HG02571 (cell line): ENCODE measurements around the gene ZRANB1.

Experiments
- ATAC-seq: cut with Tn5 transposase; IDR thresholded peaks from one replicate; pipeline ENCODE4 v1.9.1; 2021; ENCODE audit warnings: mild to moderate bottlenecking, moderate library complexity; ENCODE audit not compliant: unreplicated experiment

Gene ZRANB1

GRCh38 chr10:124993345-124993708, 51.4 kb downstream of the ZRANB1 start:
- ATAC-seq = no peak

- ATAC-seq = no peak
Observed at GRCh38 chr10:124993736-124994451, 52.0 kb downstream of the ZRANB1 start.

GRCh38 chr10:124994573-124995473, 52.9 kb downstream of the ZRANB1 start:
- ATAC-seq = no peak

- no peak for ATAC-seq
Observed at GRCh38 chr10:124995605-124996004, 53.7 kb downstream of the ZRANB1 start.

- no peak for ATAC-seq
Observed at GRCh38 chr10:124996127-124996853, 54.4 kb downstream of the ZRANB1 start.

GRCh38 chr10:124996854-124997215, 54.9 kb downstream of the ZRANB1 start:
- ATAC-seq = no peak

GRCh38 chr10:124997306-124997705, 55.4 kb downstream of the ZRANB1 start:
- ATAC-seq = no peak

GRCh38 chr10:124997771-124998623, 56.1 kb downstream of the ZRANB1 start:
- ATAC-seq = no peak

- ATAC-seq = no peak
Observed at GRCh38 chr10:124998624-124999291, 56.8 kb downstream of the ZRANB1 start.

- ATAC-seq = no peak
Observed at GRCh38 chr10:124999433-125000365, 57.8 kb downstream of the ZRANB1 start.

- no peak for ATAC-seq
Observed at GRCh38 chr10:125000366-125001312, 58.7 kb downstream of the ZRANB1 start.

GRCh38 chr10:125001313-125002046, 59.6 kb downstream of the ZRANB1 start:
- ATAC-seq = no peak

- ATAC-seq = no peak
Observed at GRCh38 chr10:125002047-125002422, 60.1 kb downstream of the ZRANB1 start.

GRCh38 chr10:125002423-125003145, 60.7 kb downstream of the ZRANB1 start:
- ATAC-seq = no peak

- no peak for ATAC-seq
Observed at GRCh38 chr10:125003146-125003900, 61.4 kb downstream of the ZRANB1 start.
